Small intestine (tissue), 7 donors: ENCODE measurements around the gene CR1L. TPM values are rescaled to one million over a fixed set of nuclear protein-coding genes. Genes with fewer than 3 reads are reported as not detected.
"Not testable (repeated sequence)": the region's sequence is repeated elsewhere in the genome, so short reads cannot be mapped to it uniquely, and the experiment has no call there.

Experiments
- DNase-seq, 2 donors: peaks; one replicate each; pipeline versions ENCODE4 v3.0.0 to v3.0.0-alpha.2; 2013
- FAIRE-seq: peaks from 2 replicates; lab custom pipeline; 2012; peaks lifted over from hg19 to GRCh38; lab: Jason Lieb, UNC
- H3K27ac ChIP-seq, 3 donors: one replicate each; pipeline ENCODE4 v1.5.1; 2013; ENCODE audit warnings: low read length in 2 of 3, mild to moderate bottlenecking in 2 of 3, control low read depth in 1 of 3, inconsistent platforms in 1 of 3, low read depth in 1 of 3, moderate library complexity in 1 of 3
- H3K27me3 ChIP-seq, 3 donors: one replicate each; pipeline ENCODE4 v1.6.1; 2013; ENCODE audit warnings: low read length in 3 of 3, inconsistent platforms in 1 of 3; ENCODE audit not compliant: control insufficient read depth in 3 of 3, insufficient read depth in 3 of 3
- H3K36me3 ChIP-seq, 3 donors: one replicate each; pipeline ENCODE4 v1.6.1; 2013; ENCODE audit warnings: low read length in 3 of 3, inconsistent platforms in 1 of 3, low read depth in 1 of 3, mild to moderate bottlenecking in 1 of 3, moderate library complexity in 1 of 3; ENCODE audit not compliant: control insufficient read depth in 3 of 3, insufficient read depth in 2 of 3
- H3K4me1 ChIP-seq, 3 donors: one replicate each; pipeline ENCODE4 v1.6.1; 2013; ENCODE audit warnings: low read length in 2 of 3, inconsistent platforms in 1 of 3, low read depth in 1 of 3, mild to moderate bottlenecking in 1 of 3, moderate library complexity in 1 of 3; ENCODE audit not compliant: control insufficient read depth in 3 of 3, insufficient read depth in 2 of 3
- H3K4me3 ChIP-seq, 3 donors: one replicate each; pipeline ENCODE4 v1.5.1; 2013; ENCODE audit warnings: low read length in 3 of 3, control low read depth in 1 of 3, inconsistent platforms in 1 of 3, low read depth in 1 of 3, mild to moderate bottlenecking in 1 of 3, moderate library complexity in 1 of 3
- H3K9me3 ChIP-seq, 2 donors: one replicate each; pipeline ENCODE4 v1.6.1; 2013; ENCODE audit warnings: low read depth in 1 of 2, low read length in 1 of 2; ENCODE audit not compliant: control insufficient read depth in 2 of 2, insufficient read depth in 1 of 2
- WGBS, 3 donors: extraction: QIAGEN DNeasy Blood & Tissue Kit; methylation state at CpG; one replicate each; pipeline ENCODE4 v1.1.7; 2013; 5-methylcytosine and 5-hydroxymethylcytosine counted together
- polyA plus RNA-seq, 4 donors: library from polyadenylated mRNA; stranded (reverse) in 3 of 4; unstranded in 1 of 4; fragments of 200-250 nt in 3 of 4; fragments of 120-200 nt in 1 of 4; gene quantifications; one replicate each; pipeline versions ENCODE4 v1.2.1 to v1.2.3, GENCODE V29; 2013
- donor health status: healthy with polysubstance abuse.
- donor health status: control.
- donor health status: control.
- donor health status: Bipolar disorder and iron deficiency.
- donor health status: healthy.

The CR1L gene
- polyA plus RNA-seq, 4 donors: 0.19 TPM; not detected in 3

- H3K4me3 ChIP-seq, H3K9me3 ChIP-seq, FAIRE-seq, H3K4me1 ChIP-seq, H3K27ac ChIP-seq, DNase-seq, H3K27me3 ChIP-seq: not testable (repeated sequence)
- 91 to 100% (median 98%) methylated on average over 3 of the region's 4 CpGs for WGBS, 3 donors
- peaks cover 3 to 11% (median 4%) of the 10 kb centered on the region in 3 donors for H3K36me3 ChIP-seq
These were observed 125.6 kb downstream of the CR1L start for GRCh38 chr1:207770514-207770913.

Other genes starting within 250 kb of the CR1L start
- 10 to 100 TPM in 1 of 4 donors, under 1 TPM in 3; 0.22 to 12.0 (median 0.28) TPM for gene CR2, start 190.8 kb upstream of the CR1L start, polyA plus RNA-seq
- gene CR1, start 149.0 kb upstream of the CR1L start, polyA plus RNA-seq: 1 to 10 TPM in 1 of 4 donors, under 1 TPM in 2, not detected in 1; under 0.01 to 1.4 (median 0.40) TPM
- 100 to 1,000 TPM in 2 of 4 donors, 10 to 100 TPM in 2; 53.2 to 308 (median 96.6) TPM for gene CD46, start 106.9 kb downstream of the CR1L start, polyA plus RNA-seq